HG02943 (cell line): ENCODE results near the gene STIP1.
"Not testable (repeated sequence)": the region's sequence is repeated elsewhere in the genome, so short reads cannot be mapped to it uniquely, and the experiment has no call there.

Experiments
- ATAC-seq: cut with Tn5 transposase; IDR thresholded peaks from one replicate; pipeline ENCODE4 v1.9.1; 2021; ENCODE audit warnings: mild to moderate bottlenecking, low read depth, moderate library complexity; ENCODE audit not compliant: unreplicated experiment

Gene STIP1

GRCh38 chr11:64157631-64158394, 28.2 kb upstream of the STIP1 start:
- no peak for ATAC-seq

DNA sequence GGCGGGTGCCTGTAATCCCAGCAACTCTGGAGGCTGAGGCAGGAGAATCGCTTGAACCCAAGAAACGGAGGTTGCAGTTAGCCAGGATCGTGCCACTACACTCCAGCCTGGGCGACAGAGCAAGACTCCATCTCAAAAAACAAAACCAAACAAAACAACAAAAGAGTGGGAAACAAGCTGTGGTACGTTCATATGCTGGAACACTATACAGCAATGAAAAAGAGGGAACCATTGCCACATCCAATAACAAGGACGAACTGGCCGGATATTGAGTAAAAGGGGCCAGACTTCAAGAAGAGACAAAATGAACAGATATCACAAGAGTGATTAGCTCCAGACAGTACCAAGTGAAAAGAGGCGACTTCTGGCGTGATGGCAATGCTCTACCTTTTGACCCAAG, 24.9 kb upstream of the STIP1 start:
- ATAC-seq: no peak

DNA sequence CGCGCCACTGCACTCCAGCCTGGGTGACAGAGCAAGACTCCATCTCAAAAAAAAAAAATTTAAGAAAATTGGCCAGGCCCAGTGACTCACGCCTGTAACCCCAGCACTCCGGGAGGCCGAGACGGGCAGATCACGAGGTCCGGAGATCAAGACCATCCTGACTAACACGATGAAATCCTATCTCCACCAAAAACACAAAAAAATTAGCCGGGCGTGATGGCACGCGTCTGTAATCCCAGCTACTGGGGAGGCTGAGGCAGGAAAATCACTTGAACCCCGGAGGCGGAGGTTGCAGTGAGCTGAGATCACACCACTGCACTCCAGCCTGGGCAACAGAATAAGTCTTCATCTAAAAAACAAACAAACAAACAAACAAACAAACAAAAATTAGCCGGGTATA, 23.2 kb upstream of the STIP1 start:
- ATAC-seq: not testable (repeated sequence)

- ATAC-seq: no peak
These were observed 22.0 kb upstream of the STIP1 start for GRCh38 chr11:64163951-64164350.

GRCh38 chr11:64164392-64165312, 21.3 kb upstream of the STIP1 start:
- no peak for ATAC-seq

DNA sequence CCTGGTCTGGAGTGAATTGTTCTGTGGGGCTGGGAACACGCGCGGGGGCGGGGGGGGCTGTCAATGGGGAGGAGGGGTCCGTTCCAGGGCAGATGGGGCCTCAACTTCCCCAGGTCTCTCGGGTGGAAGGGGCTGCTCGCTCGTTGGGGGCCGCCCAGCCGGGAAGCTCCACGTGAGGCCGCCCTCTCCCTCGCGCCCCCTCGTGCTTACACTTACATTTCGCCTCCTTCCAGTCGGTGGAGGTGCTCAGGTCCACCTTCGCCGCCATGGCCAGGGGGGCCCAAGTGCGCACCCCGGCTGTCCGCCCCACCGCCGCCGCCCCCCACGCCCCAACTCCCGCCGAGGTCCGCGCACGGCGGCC, 20.5 kb upstream of the STIP1 start:
- ATAC-seq: no peak

DNA sequence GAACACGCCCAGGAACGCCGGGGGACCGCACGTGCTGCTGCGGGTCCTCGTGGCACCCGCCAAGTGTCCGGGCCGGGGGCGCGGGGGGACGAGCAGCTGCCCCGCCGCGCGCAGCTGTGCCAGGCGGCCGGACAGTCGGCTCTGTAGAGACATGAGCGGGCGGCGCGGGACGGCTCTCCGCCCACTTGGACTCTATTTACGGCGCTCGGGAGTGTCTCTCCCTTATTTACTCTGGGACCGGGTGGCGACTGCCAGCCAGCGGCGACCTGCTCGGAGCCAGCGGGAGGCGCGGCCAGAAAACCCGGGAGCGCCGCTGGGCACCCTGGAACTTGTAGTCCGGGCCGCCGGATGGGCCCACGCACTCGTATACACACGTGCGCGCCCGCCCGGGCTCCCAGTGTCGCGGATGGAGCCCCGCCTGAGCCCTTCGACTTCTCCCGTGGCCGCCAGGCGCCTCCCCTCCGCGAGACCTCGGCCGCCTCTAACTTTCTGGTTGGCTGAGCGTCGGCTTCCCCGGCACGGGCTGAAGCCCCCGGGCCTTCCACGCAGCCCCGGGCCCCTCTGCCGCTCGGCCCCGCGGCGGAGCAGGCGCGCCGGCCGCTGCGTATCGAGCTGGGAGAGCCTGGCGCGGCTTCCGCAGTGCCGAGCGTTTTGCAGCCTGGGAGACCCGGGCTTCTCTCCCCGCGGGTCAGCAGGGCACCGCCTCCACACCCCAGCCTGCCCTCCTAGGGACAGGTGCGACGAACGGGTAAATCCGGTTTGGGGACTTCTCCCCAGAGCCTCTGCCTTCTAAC, 19.9 kb upstream of the STIP1 start, which contains the start of gene MACROD1:
Gene MACROD1 (minus strand): TSS at position 272 of the 794 bp plus-strand sequence. CDS start 119 bp downstream, at position 153.
- peak; percentile 54 for ATAC-seq

DNA sequence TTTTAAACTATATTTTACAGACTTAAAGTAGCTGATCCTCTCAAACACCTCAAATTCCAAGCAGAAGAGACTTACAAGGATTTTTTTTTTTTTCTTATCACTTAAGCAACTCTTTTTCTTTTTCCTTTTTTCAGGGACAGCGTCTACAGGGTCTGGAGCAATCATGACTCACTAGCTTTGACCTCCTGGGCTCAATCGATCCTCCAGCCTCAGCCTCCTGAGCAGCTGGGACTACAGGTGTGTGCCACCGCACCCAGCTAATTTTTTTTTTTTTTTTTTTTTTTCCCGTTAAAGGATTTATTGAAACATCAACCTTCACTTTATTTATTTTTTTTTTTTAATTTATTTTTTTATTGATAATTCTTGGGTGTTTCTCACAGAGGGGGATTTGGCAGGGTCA, 15.6 kb upstream of the STIP1 start:
- no peak for ATAC-seq

- no peak for ATAC-seq
These were observed 12.2 kb upstream of the STIP1 start for GRCh38 chr11:64173616-64174355.

DNA sequence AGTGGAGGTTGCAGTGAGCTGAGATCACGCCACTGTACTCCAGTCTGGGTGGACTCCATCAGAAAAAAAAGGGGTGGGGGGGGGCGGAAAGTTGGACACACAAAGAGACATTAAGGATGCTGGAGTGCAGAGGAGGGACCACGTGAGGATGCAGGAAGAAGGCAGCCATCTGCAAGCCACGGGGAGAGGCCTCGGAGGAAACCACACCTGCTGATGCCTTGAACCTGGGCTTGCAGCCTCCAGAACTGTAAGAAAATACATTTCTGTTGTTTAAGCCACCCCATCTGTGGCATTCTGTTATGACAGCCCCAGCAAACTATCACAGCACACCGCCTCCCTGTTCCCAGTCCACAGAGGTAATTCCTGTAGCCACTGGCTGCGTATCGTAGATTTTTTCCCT, 9.2 kb upstream of the STIP1 start:
- ATAC-seq: no peak

- no peak for ATAC-seq
These were observed 7.8 kb upstream of the STIP1 start for GRCh38 chr11:64178203-64178602.

DNA sequence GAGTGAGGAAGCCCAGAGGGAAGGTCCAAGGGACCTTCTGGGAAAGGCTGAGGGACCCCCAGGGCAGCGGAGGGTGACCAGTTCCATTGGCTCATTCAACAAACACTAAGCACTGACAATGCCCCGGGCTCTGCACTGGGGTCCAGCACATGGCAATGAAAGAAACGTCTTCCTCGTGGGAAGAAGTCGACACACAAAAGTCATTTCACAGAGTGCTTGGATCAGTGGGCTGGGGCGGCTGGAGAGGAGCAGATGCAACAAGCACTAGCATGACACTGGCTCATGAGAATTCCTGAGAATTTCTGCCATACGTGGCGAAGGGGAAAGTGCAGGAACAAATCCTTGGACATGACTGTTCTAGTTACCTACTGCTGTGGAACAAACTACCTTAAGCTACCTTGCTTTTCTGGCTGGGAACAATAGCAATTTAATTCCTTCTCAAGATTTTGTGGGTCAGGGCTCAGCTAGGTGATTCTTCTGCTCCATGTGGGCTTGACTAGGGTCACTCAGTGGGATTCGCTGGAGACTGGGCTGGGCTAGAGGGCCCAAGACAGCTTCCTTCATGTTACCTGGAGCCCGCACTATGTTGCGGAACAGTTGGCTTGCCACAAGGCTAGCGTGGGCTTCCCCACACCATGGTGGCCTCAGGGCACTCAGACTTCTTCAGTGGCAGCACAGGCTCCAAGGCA, 6.9 kb upstream of the STIP1 start:
- ATAC-seq: no peak

DNA sequence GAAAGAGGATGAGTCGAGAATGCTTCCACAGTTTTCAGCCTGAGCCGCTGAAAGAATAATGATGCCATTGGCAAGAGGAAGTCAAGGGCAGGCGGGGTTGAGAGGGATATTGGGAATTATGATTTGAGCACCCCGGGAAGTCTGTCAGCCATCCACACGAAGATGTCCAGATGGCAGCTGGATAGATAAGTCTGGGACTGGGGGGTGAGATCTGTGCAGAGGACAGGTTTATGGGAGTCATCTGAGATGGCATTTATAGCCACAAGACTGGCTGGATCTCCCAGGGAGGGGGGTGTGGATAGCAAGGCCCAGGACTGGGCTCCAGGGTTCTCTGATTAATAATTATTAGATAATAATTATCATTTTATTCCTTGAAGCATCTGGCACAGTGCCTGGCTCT, 5.1 kb upstream of the STIP1 start:
- no peak for ATAC-seq

GRCh38 chr11:64181506-64182411, 4.2 kb upstream of the STIP1 start:
- ATAC-seq: no peak

- no peak for ATAC-seq
These were observed 2.1 kb upstream of the STIP1 start for GRCh38 chr11:64183890-64184289.

GRCh38 chr11:64185175-64185692, 737 bp upstream of the STIP1 start:
- ATAC-seq: peak; percentile 4

GRCh38 chr11:64186492-64187165, 658 bp downstream of the STIP1 start:
- ATAC-seq: no peak

DNA sequence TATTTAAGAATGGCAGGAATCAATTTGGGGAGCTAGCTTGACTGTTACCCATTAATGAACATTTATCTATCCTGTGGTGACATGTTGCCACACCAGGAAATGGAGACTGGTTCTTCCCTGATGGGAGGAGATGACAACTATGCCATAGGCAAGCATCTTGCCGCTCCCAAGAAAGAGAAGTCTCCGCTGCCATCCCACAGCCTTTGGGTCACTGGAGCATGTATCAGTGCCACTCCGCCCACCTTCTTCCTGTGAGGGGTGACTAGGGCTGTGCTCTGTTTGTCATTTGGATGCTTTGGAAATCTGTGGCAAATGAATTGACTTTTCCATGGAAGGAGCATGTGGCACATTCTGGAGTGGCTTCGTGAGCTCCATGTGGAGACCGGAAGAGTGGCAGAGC, 6.5 kb downstream of the STIP1 start:
- ATAC-seq: no peak
